HCT116 (cell line): Measurements from ENCODE around the gene CNGA1. TPM values are rescaled to one million over a fixed set of nuclear protein-coding genes. Genes with fewer than 3 reads are reported as not detected.

Experiments
- ATAC-seq: fragments of 200-7000 bp; cut with Tn5 transposase; 2 replicates; pipeline ENCODE4 v1.9.1; 2020; ENCODE audit warnings: mild to moderate bottlenecking, moderate library complexity
- BruUV-seq: library from RNA; stranded (reverse); fragments of 400-500 nt; replicated peaks from 2 replicates; lab custom pipeline; 2021; lab: Mats Ljungman, UMichigan
- CTCF ChIA-PET: fragments of 300-600 bp; sonication (Branson Sonifier 250); formaldehyde crosslinking; loops from one replicate; lab custom pipeline; 2021; ENCODE audit warnings: antibody characterized with exemption; lab: Charles Lee
- POLR2A ChIA-PET: fragments of 300-600, 350-600 bp; sonication (Branson Sonifier 250); formaldehyde crosslinking; loops from one replicate; lab custom pipeline; 2021; ENCODE audit warnings: antibody characterized with exemption; lab: Charles Lee
- RAD21 ChIA-PET, 2 experiments: fragments of 300-600 bp; sonication (Branson Sonifier 250); formaldehyde crosslinking; loops; one replicate each; lab custom pipeline; 2023; ENCODE audit warnings: low total read pairs in 2 of 2; ENCODE audit not compliant: uncharacterized antibody in 2 of 2, unreplicated experiment in 2 of 2, low non-redundant PET in 1 of 2; lab: Charles Lee
- DNase-seq: peaks from one replicate; pipeline ENCODE4 v3.0.0-alpha.2; 2010; ENCODE audit warnings: low read depth, low spot score
- H2AFZ ChIP-seq: fragments of 200-600 bp; shearing (Covaris generic), sonication (generic); 2 replicates; pipeline ENCODE4 v1.6.1; 2017; ENCODE audit warnings: low read depth, mixed run types, mixed read lengths, antibody characterized with exemption, low read length; ENCODE audit not compliant: poor library complexity, severe bottlenecking
- H3K27ac ChIP-seq: 2 replicates; pipeline ENCODE4 v1.5.1; 2012; ENCODE audit warnings: low read depth, low read length
- H3K27me3 ChIP-seq: fragments of 200-600 bp; sonication (generic); 2 replicates; pipeline ENCODE4 v1.6.1; 2016; ENCODE audit warnings: mixed run types, low read length, mixed read lengths; ENCODE audit not compliant: insufficient read depth
- H3K36me3 ChIP-seq, 2 experiments: fragments of 200-500 bp in 1 of 2; fragments of 200-600 bp in 1 of 2; sonication (Bioruptor generic) in 1 of 2; sonication (generic) in 1 of 2; 2 replicates each; pipeline versions ENCODE4 v1.5.1 to v1.6.1; 2014 to 2016; ENCODE audit warnings: low read length in 2 of 2, inconsistent platforms in 1 of 2, mixed read lengths in 1 of 2, mixed run types in 1 of 2; ENCODE audit not compliant: insufficient read depth in 2 of 2, control insufficient read depth in 1 of 2
- H3K4me1 ChIP-seq, 2 experiments: fragments of 200-600 bp in 1 of 2; sonication (generic) in 1 of 2; 2 replicates each; pipeline versions ENCODE4 v1.5.1 to v1.6.1; 2012 to 2017; ENCODE audit warnings: low read length in 2 of 2, inconsistent platforms in 1 of 2, mild to moderate bottlenecking in 1 of 2, mixed read lengths in 1 of 2, mixed run types in 1 of 2, moderate library complexity in 1 of 2; ENCODE audit not compliant: insufficient read depth in 2 of 2, control insufficient read depth in 1 of 2
- H3K4me2 ChIP-seq: fragments of 200-600 bp; sonication (generic); 2 replicates; pipeline ENCODE4 v1.6.1; 2017; ENCODE audit warnings: mixed run types, low read length, mixed read lengths
- H3K4me3 ChIP-seq, 2 experiments: fragments of 200-600 bp in 1 of 2; sonication (generic) in 1 of 2; replicated peaks in 1 of 2; 2 replicates each; pipeline ENCODE4 v1.5.1; 2011 to 2016; ENCODE audit warnings: low read length in 2 of 2, control low read depth in 1 of 2, low read depth in 1 of 2, mild to moderate bottlenecking in 1 of 2, mixed read lengths in 1 of 2, mixed run types in 1 of 2
- H3K79me2 ChIP-seq: fragments of 200-600 bp; sonication (generic); 2 replicates; pipeline ENCODE4 v1.6.1; 2017; ENCODE audit warnings: mild to moderate bottlenecking, mixed run types, low read length, moderate library complexity, mixed read lengths; ENCODE audit not compliant: insufficient read depth
- H3K9ac ChIP-seq: fragments of 200-600 bp; sonication (generic); 2 replicates; pipeline ENCODE4 v1.6.1; 2016; ENCODE audit warnings: low read length, mixed read lengths
- H3K9me2 ChIP-seq: fragments of 200-600 bp; sonication (generic), shearing (Covaris generic); 2 replicates; pipeline ENCODE4 v1.6.1; 2017; ENCODE audit warnings: mixed run types, mild to moderate bottlenecking, moderate library complexity; ENCODE audit not compliant: insufficient read depth
- H3K9me3 ChIP-seq, 2 experiments: fragments of 200-500 bp in 1 of 2; fragments of 200-600 bp in 1 of 2; sonication (Bioruptor generic) in 1 of 2; sonication (generic) in 1 of 2; 2 replicates each; pipeline ENCODE4 v1.6.1; 2014 to 2017; ENCODE audit warnings: low read length in 2 of 2, mixed read lengths in 2 of 2, inconsistent platforms in 1 of 2, low read depth in 1 of 2, mild to moderate bottlenecking in 1 of 2, mixed run types in 1 of 2, moderate library complexity in 1 of 2; ENCODE audit not compliant: control insufficient read depth in 1 of 2, insufficient read depth in 1 of 2
- H4K20me1 ChIP-seq: fragments of 200-600 bp; sonication (generic), shearing (Covaris generic); 2 replicates; pipeline ENCODE4 v1.6.1; 2017; ENCODE audit warnings: mixed run types, mild to moderate bottlenecking, moderate library complexity; ENCODE audit not compliant: insufficient read depth
- CEBPB ChIP-seq: IDR thresholded peaks from 2 replicates; pipeline ENCODE4 v1.6.1; 2012; ENCODE audit warnings: low read depth
- CTCF ChIP-seq, 3 experiments: fragments of 200-600 bp in 1 of 3; sonication (generic) in 1 of 3; IDR thresholded peaks in 2 of 3; conservative IDR thresholded peaks in 1 of 3; 2 replicates each; pipeline ENCODE4 v1.5.1; 2012 to 2017; ENCODE audit warnings: low read depth in 2 of 3, low read length in 2 of 3, antibody characterized with exemption in 1 of 3, borderline replicate concordance in 1 of 3, control low read depth in 1 of 3, mild to moderate bottlenecking in 1 of 3, mixed read lengths in 1 of 3, mixed run types in 1 of 3, moderate library complexity in 1 of 3; ENCODE audit not compliant: insufficient read depth in 1 of 3
- ELF1 ChIP-seq: IDR thresholded peaks from 2 replicates; pipeline ENCODE4 v1.6.1; 2012; ENCODE audit warnings: low read depth, borderline replicate concordance
- EZH2 ChIP-seq: fragments of 200-600 bp; sonication (generic); IDR thresholded peaks from 2 replicates; pipeline ENCODE4 v1.6.1; 2017; ENCODE audit warnings: antibody characterized with exemption, mixed run types
- EZH2phosphoT487 ChIP-seq: fragments of 200-600 bp; IDR thresholded peaks from 2 replicates; pipeline ENCODE4 v1.6.1; 2018; ENCODE audit warnings: antibody characterized with exemption, borderline replicate concordance
- POLR2A ChIP-seq: IDR thresholded peaks from 2 replicates; pipeline ENCODE4 v1.7.0; 2011; ENCODE audit warnings: borderline replicate concordance; ENCODE audit not compliant: insufficient read depth, insufficient read length; ENCODE audit errors: extremely low read depth
- POLR2AphosphoS5 ChIP-seq: IDR thresholded peaks from 2 replicates; pipeline ENCODE4 v1.6.1; 2011; ENCODE audit warnings: mild to moderate bottlenecking, low read depth, low read length, moderate library complexity
- SIN3A ChIP-seq: IDR thresholded peaks from 2 replicates; pipeline ENCODE4 v1.6.1; 2012; ENCODE audit warnings: low read depth
- SP1 ChIP-seq: IDR thresholded peaks from 2 replicates; pipeline ENCODE4 v1.6.1; 2012; ENCODE audit warnings: low read depth
- ZNF274 ChIP-seq: fragments of 200-500 bp; sonication (Bioruptor generic); IDR thresholded peaks from 2 replicates; pipeline ENCODE4 v1.6.1; 2014; ENCODE audit warnings: mild to moderate bottlenecking, low read depth, low read length, inconsistent platforms
- intact Hi-C: fragments of 100-400 bp; cut with micrococcal nuclease; formaldehyde crosslinking; loops from 2 replicates; pipeline ENCODE4 v1.10.0; 2022
- total RNA-seq: library from RNA; stranded (reverse); gene quantifications from one replicate; pipeline ENCODE4 v1.2.1, GENCODE V29; 2021; ENCODE audit not compliant: unreplicated experiment

CNGA1 gene
- total RNA-seq, 1 experiment from 2014 or later: 2.1 TPM

GRCh38 chr4:48024522-48024921 is 8.0 kb upstream of the CNGA1 start:
- no peaks in the 10 kb centered on the region for H4K20me1 ChIP-seq
- no peak overlapping the region for H3K4me3 ChIP-seq
- DNase-seq (no peak), ATAC-seq (no peak)
- no peak overlapping the region for H2AFZ ChIP-seq
- H3K9me3 ChIP-seq: no peaks in the 10 kb centered on the region
- no peaks in the 10 kb centered on the region for H3K79me2 ChIP-seq
- BruUV-seq: no TSS peak
- H3K27ac ChIP-seq: no peak overlapping the region
- H3K36me3 ChIP-seq: peaks cover 3 to 4% of the 10 kb centered on the region in 2 experiments; a peak in 2 of 4 replicates
- H3K4me2 ChIP-seq: no peak overlapping the region
- ChIA-PET POLR2A (no interaction called here), RAD21 (no interaction called here), CTCF (no interaction called here)
- no peak for TF ChIP-seq SP1
- TF ChIP-seq ELF1: no peak
- no peak for TF ChIP-seq CTCF (IDR thresholded peaks at IDR 0.05 in 2 of 3, conservative IDR thresholded peaks at IDR 0.05 in 1 of 3; ENCODE audit: borderline replicate concordance in 1 of 3, insufficient read depth in 1 of 3, low read depth in 2 of 3, low read length in 2 of 3)
- TF ChIP-seq POLR2AphosphoS5: no peak
- TF ChIP-seq SIN3A: no peak
- no peak for TF ChIP-seq CEBPB
- TF ChIP-seq POLR2A: no peak
- no peak for TF ChIP-seq EZH2phosphoT487
- no peak for TF ChIP-seq EZH2
- TF ChIP-seq ZNF274: no peak
- H3K9me2 ChIP-seq: no peaks in the 10 kb centered on the region
- H3K9ac ChIP-seq: no peak overlapping the region
- H3K27me3 ChIP-seq: no peaks in the 10 kb centered on the region
- H3K4me1 ChIP-seq: no peaks in the 10 kb centered on the region
- intact Hi-C loops: no loop called here
